Measurements from ENCODE around the gene GPR39.

The GPR39 gene

DNA sequence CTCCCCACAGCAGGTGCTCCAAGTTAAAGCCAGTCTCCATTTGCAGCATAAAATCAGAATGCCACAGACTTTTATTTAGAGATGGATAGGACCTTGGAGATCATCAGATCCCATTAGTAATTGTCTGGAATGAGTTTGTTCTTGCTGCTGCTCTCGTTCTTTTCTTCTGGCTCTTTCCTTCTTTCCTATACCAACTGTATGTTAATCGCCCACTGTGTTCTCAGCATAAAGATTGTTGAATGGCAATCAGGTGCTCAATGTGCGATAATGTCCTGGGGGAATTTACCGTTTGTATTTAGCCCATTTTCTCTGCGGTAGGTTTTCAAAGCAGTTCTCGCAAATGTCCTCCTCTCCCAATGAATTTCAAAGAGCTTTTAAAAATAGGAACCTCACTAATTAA is 3.3 kb downstream of the GPR39 start:
- H3K4me1 Mint-ChIP-seq = peaks cover 0 to 10% of the 10 kb centered on the region in 2 donors
- H3K27me3 Mint-ChIP-seq = peaks cover 22 to 32% of the 10 kb centered on the region in 2 donors
- H3K9me3 Mint-ChIP-seq = peaks cover 0 to 2% of the 10 kb centered on the region in 2 donors
- H3K4me3 Mint-ChIP-seq = no peak overlapping the region
- H3K27ac Mint-ChIP-seq = no peak overlapping the region
- DNase-seq (no peak), ATAC-seq (replicated peaks) (no peak)
- peaks cover 0 to 3% of the 10 kb centered on the region in 2 donors for H3K36me3 Mint-ChIP-seq

DNA sequence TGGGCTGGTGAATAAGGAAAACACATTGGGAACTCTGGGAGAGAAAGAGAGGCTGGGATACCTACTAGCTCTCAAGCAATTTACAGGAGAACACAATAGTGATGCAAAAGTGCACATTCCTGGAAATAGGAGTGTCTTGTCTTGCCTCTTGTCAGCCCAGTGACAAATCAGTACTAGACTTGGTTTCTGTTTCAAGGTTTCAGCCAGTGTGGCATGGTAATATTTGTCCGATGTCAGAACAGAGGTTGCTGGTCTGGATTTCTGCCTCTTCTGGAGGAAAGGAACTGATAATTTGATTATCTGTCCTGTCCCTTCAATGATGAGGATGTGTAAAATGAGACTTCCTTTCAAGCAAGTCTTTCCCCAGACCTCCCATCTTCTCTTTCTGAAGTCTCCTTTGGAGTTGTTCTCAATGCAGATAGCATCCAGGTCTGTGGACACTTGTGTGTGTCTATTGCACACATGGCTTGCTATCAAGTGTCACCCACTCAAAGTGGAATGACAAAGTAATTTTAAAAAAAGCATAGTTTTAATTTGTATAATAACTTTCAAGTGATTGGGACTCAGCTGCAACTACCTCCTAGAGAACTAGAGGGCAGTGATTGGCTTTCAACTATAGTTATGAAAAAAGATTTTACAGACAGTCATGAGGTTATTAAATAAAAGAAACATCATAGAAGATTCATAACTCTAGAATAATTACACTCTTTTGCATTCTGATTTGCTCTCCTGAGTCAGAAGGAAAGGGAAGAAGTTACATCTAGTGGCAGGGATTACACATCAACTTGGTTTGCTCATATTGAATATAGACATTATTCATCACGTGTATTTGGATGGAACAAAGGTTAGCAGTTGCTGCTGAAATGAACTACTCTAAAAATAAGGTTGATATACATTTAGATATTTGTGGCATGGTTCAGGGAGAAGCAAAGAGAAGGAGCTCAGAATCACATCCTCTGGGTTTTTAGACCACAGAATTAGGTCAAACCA is 4.5 kb downstream of the GPR39 start:
- Mint-ChIP-seq H3K9me3 (peaks cover 0 to 2% of the 10 kb centered on the region in 2 donors), H3K4me1 (peaks cover 0 to 5% of the 10 kb centered on the region in 2 donors), H3K27ac (no peak overlapping the region), H3K4me3 (no peak overlapping the region), H3K27me3 (peaks cover 11 to 21% of the 10 kb centered on the region in 2 donors), H3K36me3 (peaks cover 0 to 3% of the 10 kb centered on the region in 2 donors)
- DNase-seq = no peak
- no peak for ATAC-seq (replicated peaks)

DNA sequence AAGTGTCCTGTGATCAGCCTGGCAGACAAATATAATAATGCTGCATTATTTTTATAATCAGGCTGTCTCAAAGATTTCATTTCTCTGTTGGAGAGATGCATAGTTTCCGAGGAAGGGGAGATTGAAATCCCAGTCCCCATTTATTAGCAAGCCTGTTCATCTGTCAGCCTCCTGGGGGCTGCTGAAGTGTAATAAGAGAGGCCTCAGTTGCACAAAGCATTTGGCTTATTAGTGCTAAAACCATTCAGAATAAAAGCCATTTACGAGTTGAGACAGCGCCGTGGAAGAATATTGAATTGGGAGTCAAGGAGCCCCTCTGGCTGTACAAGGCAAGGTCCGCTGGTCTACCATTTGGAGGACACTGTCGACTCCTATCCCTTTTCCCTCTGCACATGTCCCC is 6.1 kb downstream of the GPR39 start:
- ATAC-seq (replicated peaks) (no peak), DNase-seq (no peak)
- H3K36me3 Mint-ChIP-seq = no peaks in the 10 kb centered on the region
- no peaks in the 10 kb centered on the region for H3K4me1 Mint-ChIP-seq
- H3K4me3 Mint-ChIP-seq = no peak overlapping the region
- no peak overlapping the region for H3K27ac Mint-ChIP-seq
- peaks cover 0 to under 1% of the 10 kb centered on the region in 2 donors for H3K9me3 Mint-ChIP-seq
- peaks cover 5% of the 10 kb centered on the region in 2 donors for H3K27me3 Mint-ChIP-seq

DNA sequence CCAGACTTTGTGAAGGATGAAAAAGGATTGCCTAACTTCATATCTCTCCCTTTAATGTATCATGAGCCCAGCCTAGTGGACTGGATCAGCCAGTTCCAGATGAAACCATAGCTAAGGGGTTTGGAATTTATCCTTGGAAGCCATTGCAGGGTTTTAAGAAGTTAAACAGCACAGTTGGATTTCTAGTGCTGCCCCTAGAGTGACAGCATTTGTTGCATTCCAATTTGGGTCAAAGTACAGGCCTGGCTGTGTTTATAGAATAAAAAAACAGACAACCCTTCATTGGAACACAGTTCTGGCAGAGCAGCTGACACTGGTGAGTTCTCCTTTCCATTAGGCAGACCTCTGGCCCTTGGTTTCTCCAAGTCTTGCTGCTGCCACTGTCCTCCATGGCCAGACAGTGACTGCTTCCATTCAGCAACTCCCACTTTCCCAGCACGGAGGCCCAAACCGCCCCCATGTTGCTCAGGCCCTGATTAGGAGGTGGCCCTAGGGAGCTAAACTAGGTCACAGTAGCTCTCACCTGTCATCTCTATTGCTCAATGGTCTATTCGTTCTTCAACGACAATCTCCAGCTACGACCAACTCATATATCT is 8.0 kb downstream of the GPR39 start:
- DNase-seq = no peak
- no peaks in the 10 kb centered on the region for H3K36me3 Mint-ChIP-seq
- no peak overlapping the region for H3K4me3 Mint-ChIP-seq
- no peak for ATAC-seq (replicated peaks)
- H3K9me3 Mint-ChIP-seq = no peaks in the 10 kb centered on the region
- no peak overlapping the region for H3K27ac Mint-ChIP-seq
- no peaks in the 10 kb centered on the region for H3K4me1 Mint-ChIP-seq
- peaks cover 0 to under 1% of the 10 kb centered on the region in 2 donors for H3K27me3 Mint-ChIP-seq

DNA sequence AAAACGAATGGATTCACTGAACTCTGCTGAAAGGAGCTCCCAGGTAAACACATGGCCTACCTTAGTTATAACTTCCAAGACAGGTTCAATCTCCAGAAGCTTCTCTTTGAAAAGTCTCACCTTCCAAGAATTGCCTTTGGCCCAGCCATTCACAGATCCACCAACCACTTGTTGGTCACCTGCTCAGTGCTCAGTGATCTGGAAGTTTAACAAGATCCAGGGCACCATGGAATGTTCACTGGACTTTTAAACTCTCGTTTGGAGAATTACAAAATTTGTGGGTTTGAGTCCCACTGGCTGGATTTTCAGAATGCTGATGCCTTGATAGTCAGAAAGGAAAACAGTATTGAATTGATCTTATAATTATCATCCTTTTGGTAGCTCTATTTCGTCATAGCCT is 9.4 kb downstream of the GPR39 start:
- H3K4me1 Mint-ChIP-seq = no peaks in the 10 kb centered on the region
- H3K27ac Mint-ChIP-seq = no peak overlapping the region
- H3K36me3 Mint-ChIP-seq = no peaks in the 10 kb centered on the region
- peaks cover 0 to 4% of the 10 kb centered on the region in 2 donors for H3K27me3 Mint-ChIP-seq
- peaks cover 0 to 3% of the 10 kb centered on the region in 2 donors for H3K9me3 Mint-ChIP-seq
- DNase-seq (no peak), ATAC-seq (replicated peaks) (no peak)
- no peak overlapping the region for H3K4me3 Mint-ChIP-seq

DNA sequence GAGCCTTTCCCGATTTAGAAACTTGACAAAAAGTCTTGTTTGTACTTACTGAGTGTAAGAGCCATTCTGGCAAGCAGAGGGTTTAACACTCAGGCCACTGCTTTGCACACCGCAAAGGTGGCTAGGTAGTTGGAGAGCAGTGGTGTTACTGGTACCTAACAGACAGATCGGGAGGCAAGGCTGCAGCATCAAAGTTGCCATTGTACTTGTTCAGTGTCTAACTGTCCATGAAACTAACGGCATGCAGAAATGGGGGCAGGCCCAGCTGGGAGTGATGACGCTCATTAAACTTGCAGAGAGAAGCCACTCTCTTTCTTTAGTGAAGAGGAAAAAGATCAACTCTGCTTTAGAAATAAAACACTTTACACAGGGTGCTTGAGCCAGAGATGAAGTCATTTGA is 10.1 kb downstream of the GPR39 start:
- peaks cover 0 to 3% of the 10 kb centered on the region in 2 donors for H3K9me3 Mint-ChIP-seq
- DNase-seq (no peak), ATAC-seq (replicated peaks) (no peak)
- no peak overlapping the region for H3K27ac Mint-ChIP-seq
- no peaks in the 10 kb centered on the region for H3K4me1 Mint-ChIP-seq
- H3K27me3 Mint-ChIP-seq = peaks cover 0 to 4% of the 10 kb centered on the region in 2 donors
- no peaks in the 10 kb centered on the region for H3K36me3 Mint-ChIP-seq
- H3K4me3 Mint-ChIP-seq = no peak overlapping the region

DNA sequence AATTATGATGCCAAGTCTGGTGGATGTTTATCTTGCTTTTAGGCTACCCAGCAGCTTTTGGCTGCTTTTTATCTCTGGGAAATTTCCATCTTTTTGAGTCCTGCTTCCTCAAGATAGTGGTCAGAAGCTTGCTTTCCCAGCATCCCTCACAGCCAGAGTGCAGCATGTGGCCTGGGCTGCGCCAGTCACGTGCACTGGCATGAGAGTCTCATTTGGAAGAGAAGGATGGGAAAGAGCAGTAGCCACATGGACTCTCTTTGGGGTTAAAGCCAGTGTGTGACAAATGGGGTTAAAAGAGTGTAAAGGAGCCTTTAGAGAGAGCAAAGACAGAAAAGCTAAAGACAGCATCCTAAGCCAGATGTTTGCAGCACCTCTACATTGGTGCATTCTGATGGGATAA is 12.7 kb downstream of the GPR39 start:
- Mint-ChIP-seq H3K4me1 (no peaks in the 10 kb centered on the region), H3K27me3 (peaks cover 0 to 4% of the 10 kb centered on the region in 2 donors), H3K36me3 (no peaks in the 10 kb centered on the region), H3K4me3 (no peak overlapping the region), H3K27ac (no peak overlapping the region), H3K9me3 (peaks cover 0 to 6% of the 10 kb centered on the region in 2 donors)
- no peak for DNase-seq
- no peak for ATAC-seq (replicated peaks)

DNA sequence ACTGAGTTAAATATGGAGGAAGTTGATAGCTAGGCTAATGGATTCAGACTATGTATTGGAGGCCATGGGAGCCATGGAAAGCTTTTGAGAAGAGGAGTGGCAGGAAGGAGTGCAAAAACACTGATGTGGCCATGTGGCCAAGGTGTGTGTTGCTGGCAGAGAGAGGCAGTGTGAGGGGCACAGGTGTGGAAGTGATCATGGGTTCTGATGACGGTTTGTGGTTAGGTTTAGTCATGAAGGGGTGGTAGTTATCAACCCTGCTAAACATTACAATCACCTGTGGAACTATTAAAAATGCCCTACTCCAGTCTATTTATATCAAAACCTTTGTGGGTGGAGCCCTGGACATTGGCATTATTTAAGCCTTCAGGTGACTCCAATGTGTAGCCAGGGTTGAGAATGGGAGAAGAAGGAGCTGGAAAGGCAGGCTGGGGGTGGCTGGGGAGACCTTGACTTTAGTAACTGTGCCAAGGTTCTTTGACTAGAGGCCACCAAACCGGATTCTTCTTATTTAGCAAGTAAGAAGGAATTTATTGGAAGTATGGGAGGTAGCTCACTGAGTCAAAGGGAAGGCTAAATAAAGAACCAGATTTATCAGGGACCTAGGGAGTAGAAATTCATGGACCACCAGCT is 13.5 kb downstream of the GPR39 start:
- Mint-ChIP-seq H3K4me1 (no peaks in the 10 kb centered on the region), H3K9me3 (peaks cover 0 to 6% of the 10 kb centered on the region in 2 donors), H3K27me3 (peaks cover 0 to 4% of the 10 kb centered on the region in 2 donors), H3K27ac (no peak overlapping the region), H3K4me3 (no peak overlapping the region), H3K36me3 (no peaks in the 10 kb centered on the region)
- ATAC-seq (replicated peaks) = no peak
- DNase-seq = no peak

DNA sequence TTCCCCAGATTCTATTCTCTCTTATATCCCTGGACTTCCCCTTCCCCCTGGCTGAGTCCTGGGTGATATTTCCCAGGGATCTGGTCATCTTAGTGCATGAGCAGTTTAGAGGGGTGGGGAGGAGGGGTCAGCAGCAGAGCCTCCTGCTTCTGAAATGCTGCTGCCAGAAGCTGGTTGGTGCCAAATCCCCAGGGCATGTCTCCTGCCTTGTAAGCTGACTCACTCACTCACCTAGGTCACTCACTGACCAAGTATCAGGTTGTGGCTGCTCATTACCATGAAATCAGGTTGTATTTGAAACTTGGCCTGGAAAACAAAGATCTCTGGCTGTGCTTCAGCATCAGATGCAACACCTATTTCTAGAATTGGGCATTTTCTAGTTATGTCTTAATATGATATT is 14.3 kb downstream of the GPR39 start:
- Mint-ChIP-seq H3K36me3 (no peaks in the 10 kb centered on the region), H3K4me3 (no peak overlapping the region), H3K27ac (no peak overlapping the region), H3K4me1 (no peaks in the 10 kb centered on the region), H3K27me3 (peaks cover 0 to 4% of the 10 kb centered on the region in 2 donors), H3K9me3 (peaks cover 0 to 7% of the 10 kb centered on the region in 2 donors)
- DNase-seq = no peak
- no peak for ATAC-seq (replicated peaks)

DNA sequence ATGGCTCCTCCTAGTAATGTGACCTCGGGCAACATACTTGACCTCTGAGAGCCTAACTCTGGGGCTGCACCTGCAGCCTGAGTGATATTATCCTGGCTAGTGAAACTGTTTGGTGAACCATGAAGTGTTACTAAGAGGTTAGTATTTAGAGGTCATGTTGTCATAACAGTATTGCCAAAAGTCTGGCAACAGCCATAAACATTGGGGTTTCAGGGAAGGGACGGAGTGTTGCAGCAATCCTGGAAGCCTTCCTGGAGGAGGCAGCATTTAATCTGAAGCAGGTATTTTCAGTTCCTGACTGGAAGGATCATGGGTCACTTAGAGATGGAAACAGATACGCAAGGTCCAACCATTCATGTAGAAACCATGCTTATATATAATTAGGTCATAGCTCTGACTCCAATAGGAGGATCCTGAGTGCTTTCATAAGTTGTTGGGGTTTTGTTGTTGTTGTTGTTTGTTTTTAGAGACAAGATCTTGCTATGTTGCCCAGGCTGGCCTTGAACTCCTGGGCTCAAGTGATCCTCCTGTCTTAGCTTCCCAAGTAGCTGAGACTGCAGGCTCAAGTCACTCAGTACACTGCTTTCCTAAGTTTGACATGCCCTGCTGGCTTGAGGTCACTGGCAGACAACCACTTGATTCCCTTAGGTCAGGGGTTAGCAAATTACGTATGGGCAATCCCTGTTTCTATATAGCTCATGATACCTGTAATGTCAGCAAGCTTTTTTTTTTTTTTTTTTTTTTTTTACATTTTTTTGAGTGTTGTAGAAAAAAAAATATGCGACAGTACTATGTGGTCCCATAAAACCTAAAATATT is 21.5 kb downstream of the GPR39 start:
- H3K27ac Mint-ChIP-seq = no peak overlapping the region
- ATAC-seq (replicated peaks) (no peak), DNase-seq (no peak)
- H3K4me1 Mint-ChIP-seq = no peaks in the 10 kb centered on the region
- no peaks in the 10 kb centered on the region for H3K27me3 Mint-ChIP-seq
- no peaks in the 10 kb centered on the region for H3K36me3 Mint-ChIP-seq
- H3K4me3 Mint-ChIP-seq = no peak overlapping the region
- H3K9me3 Mint-ChIP-seq = peaks cover 0 to 3% of the 10 kb centered on the region in 2 donors

DNA sequence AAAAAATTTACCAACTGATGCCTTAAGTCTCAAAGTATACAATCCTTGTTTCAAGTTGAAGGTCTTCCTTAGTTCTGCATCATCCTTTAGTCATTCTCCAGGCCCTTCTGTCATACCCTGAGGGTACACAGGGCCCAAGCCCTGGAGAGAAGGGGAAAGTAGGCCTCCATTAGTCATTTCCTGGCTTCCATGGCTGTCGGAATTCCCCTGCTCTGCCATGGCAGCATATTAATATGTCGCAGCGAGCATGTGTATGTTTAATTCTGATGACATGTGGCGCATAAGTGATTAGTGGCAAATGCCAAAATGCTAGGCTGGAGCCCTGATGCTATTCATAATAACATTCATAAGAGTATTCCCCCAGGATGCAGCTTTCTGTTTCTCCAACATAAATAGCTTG is 22.1 kb downstream of the GPR39 start:
- DNase-seq (no peak), ATAC-seq (replicated peaks) (no peak)
- Mint-ChIP-seq H3K9me3 (peaks cover 0 to 1% of the 10 kb centered on the region in 2 donors), H3K27me3 (no peaks in the 10 kb centered on the region), H3K27ac (no peak overlapping the region), H3K4me3 (no peak overlapping the region), H3K4me1 (no peaks in the 10 kb centered on the region), H3K36me3 (no peaks in the 10 kb centered on the region)

DNA sequence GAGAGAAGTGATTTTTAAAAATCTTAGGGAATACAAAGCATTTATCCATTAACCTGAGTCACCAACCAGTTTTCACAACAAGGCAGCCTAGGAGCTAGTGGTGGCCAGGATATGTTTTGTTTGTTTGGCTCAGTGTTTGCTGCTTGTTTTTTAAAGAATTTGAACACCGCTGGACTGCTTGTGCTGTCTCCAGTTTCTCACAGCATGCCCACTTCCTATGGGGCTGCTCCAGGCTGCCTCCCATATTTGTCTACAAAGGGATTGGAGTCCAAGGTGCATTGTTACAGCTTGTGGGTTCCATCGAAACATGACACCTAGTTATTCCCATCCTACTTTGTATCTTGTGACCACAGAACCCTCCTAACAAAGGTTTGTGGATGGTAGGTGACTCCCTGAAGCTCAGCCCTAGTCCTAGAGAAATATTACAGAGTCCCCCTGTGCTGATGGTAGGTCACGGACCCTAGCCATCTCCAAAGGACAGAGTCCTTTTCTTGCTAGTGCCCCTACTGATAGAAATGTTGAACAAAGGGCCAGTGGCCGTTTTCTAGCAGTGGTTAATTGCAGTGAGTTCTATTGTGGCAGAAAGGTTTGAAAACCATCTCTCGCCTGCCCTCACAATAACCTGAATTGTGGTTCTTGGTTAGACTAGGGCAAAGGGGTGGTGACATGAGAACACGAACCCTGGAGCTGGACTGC is 23.2 kb downstream of the GPR39 start:
- H3K4me3 Mint-ChIP-seq = no peak overlapping the region
- H3K9me3 Mint-ChIP-seq = peaks cover 0 to 1% of the 10 kb centered on the region in 2 donors
- H3K36me3 Mint-ChIP-seq = no peaks in the 10 kb centered on the region
- no peaks in the 10 kb centered on the region for H3K4me1 Mint-ChIP-seq
- no peak for DNase-seq
- no peaks in the 10 kb centered on the region for H3K27me3 Mint-ChIP-seq
- no peak for ATAC-seq (replicated peaks)
- no peak overlapping the region for H3K27ac Mint-ChIP-seq

DNA sequence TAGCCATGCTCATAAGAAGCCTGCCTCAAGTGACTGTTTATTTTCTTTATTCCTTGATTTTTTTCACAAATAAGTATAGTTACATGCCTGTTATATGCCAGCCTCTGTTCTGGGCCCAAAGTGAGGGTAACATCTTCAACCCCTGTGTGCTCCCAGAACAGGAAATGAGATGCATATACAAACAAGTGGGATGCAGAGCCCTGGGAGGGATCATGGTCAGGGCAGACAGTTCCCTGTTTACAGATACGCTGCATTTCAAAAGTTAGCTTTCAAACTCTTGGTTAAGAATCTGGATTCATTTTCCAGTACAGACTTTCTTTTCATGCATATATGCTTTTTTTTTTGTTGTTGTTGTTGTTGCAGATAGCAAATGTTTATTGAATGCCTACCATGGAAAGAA is 24.4 kb downstream of the GPR39 start:
- no peaks in the 10 kb centered on the region for H3K36me3 Mint-ChIP-seq
- no peaks in the 10 kb centered on the region for H3K9me3 Mint-ChIP-seq
- H3K27me3 Mint-ChIP-seq = no peaks in the 10 kb centered on the region
- DNase-seq = no peak
- H3K4me1 Mint-ChIP-seq = no peaks in the 10 kb centered on the region
- no peak overlapping the region for H3K4me3 Mint-ChIP-seq
- H3K27ac Mint-ChIP-seq = no peak overlapping the region
- ATAC-seq (replicated peaks) = no peak

Data from stimulated activated naive B cell treated with anti-CD40 and anti-IgM and Interleukin-4, amounts not matched to agents 10 μg/mL and 1 μg/mL and 100 μg/mL, for 72 hours (primary cell).